GM18951 (cell line): ENCODE measurements around the gene STOX2.

ENCODE experiments used
- POLR2A ChIP-seq: IDR thresholded peaks from 4 replicates; pipeline ENCODE4 v1.6.1; 2011; ENCODE audit warnings: mild to moderate bottlenecking; ENCODE audit not compliant: insufficient read length, insufficient read depth; ENCODE audit errors: extremely low read depth
- in situ Hi-C: fragments of 300-500 bp; cut with MboI; formaldehyde crosslinking; loops from one replicate; pipeline ENCODE4 v1.12.0; 2022; ENCODE audit warnings: low sequenced_read_pairs, mixed read lengths, inconsistent platforms; ENCODE audit not compliant: unreplicated experiment

The STOX2 gene

GRCh38 chr4:184053434-184053833, 148.3 kb downstream of the STOX2 start:
- no peak for TF ChIP-seq POLR2A
- in situ Hi-C loops: no loop called here

- no peak for TF ChIP-seq POLR2A
- in situ Hi-C loops: no loop called here
Observed at GRCh38 chr4:184056877-184057276, 151.8 kb downstream of the STOX2 start.

GRCh38 chr4:184058026-184058425, 152.9 kb downstream of the STOX2 start:
- TF ChIP-seq POLR2A: no peak
- in situ Hi-C loops: no loop called here

GRCh38 chr4:184059099-184059498, 154.0 kb downstream of the STOX2 start:
- in situ Hi-C loops: no loop called here
- no peak for TF ChIP-seq POLR2A

- no peak for TF ChIP-seq POLR2A
- in situ Hi-C loops: no loop called here
Observed at GRCh38 chr4:184061582-184061981, 156.5 kb downstream of the STOX2 start.

- no peak for TF ChIP-seq POLR2A
- in situ Hi-C loops: no loop called here
Observed at GRCh38 chr4:184062769-184063168, 157.7 kb downstream of the STOX2 start.

GRCh38 chr4:184064877-184065276, 159.8 kb downstream of the STOX2 start:
- in situ Hi-C loops: no loop called here
- TF ChIP-seq POLR2A: no peak

GRCh38 chr4:184066584-184067300, 161.6 kb downstream of the STOX2 start:
- in situ Hi-C loops: no loop called here
- TF ChIP-seq POLR2A: no peak

- no peak for TF ChIP-seq POLR2A
- in situ Hi-C loops: no loop called here
Observed at GRCh38 chr4:184067931-184068554, 162.9 kb downstream of the STOX2 start.
